ENCODE results near the gene TSKS. TPM values are rescaled to one million over a fixed set of nuclear protein-coding genes. Genes with fewer than 3 reads are reported as not detected.

TSKS gene
- total and polyA plus RNA-seq, 2 donors (not counting 1 experiment from before 2014, with no cell fraction given), result not detected

GRCh38 chr19:49791776-49792445 lies 28.8 kb upstream of the TSKS start:
- TF ChIP-seq, protein P1, sequence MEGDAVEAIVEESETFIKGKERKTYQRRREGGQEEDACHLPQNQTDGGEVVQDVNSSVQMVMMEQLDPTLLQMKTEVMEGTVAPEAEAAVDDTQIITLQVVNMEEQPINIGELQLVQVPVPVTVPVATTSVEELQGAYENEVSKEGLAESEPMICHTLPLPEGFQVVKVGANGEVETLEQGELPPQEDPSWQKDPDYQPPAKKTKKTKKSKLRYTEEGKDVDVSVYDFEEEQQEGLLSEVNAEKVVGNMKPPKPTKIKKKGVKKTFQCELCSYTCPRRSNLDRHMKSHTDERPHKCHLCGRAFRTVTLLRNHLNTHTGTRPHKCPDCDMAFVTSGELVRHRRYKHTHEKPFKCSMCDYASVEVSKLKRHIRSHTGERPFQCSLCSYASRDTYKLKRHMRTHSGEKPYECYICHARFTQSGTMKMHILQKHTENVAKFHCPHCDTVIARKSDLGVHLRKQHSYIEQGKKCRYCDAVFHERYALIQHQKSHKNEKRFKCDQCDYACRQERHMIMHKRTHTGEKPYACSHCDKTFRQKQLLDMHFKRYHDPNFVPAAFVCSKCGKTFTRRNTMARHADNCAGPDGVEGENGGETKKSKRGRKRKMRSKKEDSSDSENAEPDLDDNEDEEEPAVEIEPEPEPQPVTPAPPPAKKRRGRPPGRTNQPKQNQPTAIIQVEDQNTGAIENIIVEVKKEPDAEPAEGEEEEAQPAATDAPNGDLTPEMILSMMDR (conservative IDR thresholded peaks at IDR 0.05 in 1 of 2, IDR thresholded peaks at IDR 0.05 in 1 of 2; ENCODE audit: low read depth in 1 of 2, low read length in 2 of 2), result no peak
- no peak for TF ChIP-seq EZH2 (IDR thresholded peaks at IDR 0.05; ENCODE audit: low read length, missing control alignments)
- no peak overlapping the region for H3K4me2 ChIP-seq (ENCODE audit: extremely low read depth, insufficient read depth, low read length)
- H3K27me3 ChIP-seq (ENCODE audit: control insufficient read depth, insufficient read depth, low read length), result no peaks in the 10 kb centered on the region
- no peak overlapping the region for H2AFZ ChIP-seq (ENCODE audit: low read length)
- no peak overlapping the region for H3K27ac ChIP-seq (ENCODE audit: insufficient read depth, low read length)
- H3K79me2 ChIP-seq (ENCODE audit: control insufficient read depth, insufficient read depth, low read length), result peaks cover 17% of the 10 kb centered on the region
- peaks cover 32% of the 10 kb centered on the region for H3K36me3 ChIP-seq (ENCODE audit: control insufficient read depth, insufficient read depth, low read length)
- H3K4me3 ChIP-seq (replicated peaks in 1 of 4; ENCODE audit: control extremely low read depth in 1 of 4, insufficient read depth in 1 of 4, low read depth in 3 of 4, low read length in 4 of 4), result no peak overlapping the region
- H3K9me3 ChIP-seq (ENCODE audit: control insufficient read depth, insufficient read depth, low read depth, low read length), result no peaks in the 10 kb centered on the region
- peaks cover 3% of the 10 kb centered on the region for H3K4me1 ChIP-seq (ENCODE audit: control insufficient read depth, extremely low read depth, insufficient read depth, low read length)
- DNase-seq (ENCODE audit: low read depth in 2 of 2), result no peak
- no peaks in the 10 kb centered on the region for H4K20me1 ChIP-seq (ENCODE audit: control insufficient read depth, extremely low read depth, insufficient read depth, low read length)
- no peak overlapping the region for H3K9ac ChIP-seq (ENCODE audit: insufficient read depth, low read length)

- Histone ChIP-seq H3K4me3 (replicated peaks in 1 of 4; ENCODE audit: control extremely low read depth in 1 of 4, insufficient read depth in 1 of 4, low read depth in 3 of 4, low read length in 4 of 4) (no peak overlapping the region), H3K9me3 (ENCODE audit: control insufficient read depth, insufficient read depth, low read depth, low read length) (no peaks in the 10 kb centered on the region), H2AFZ (ENCODE audit: low read length) (no peak overlapping the region), H3K36me3 (ENCODE audit: control insufficient read depth, insufficient read depth, low read length) (peaks cover 25% of the 10 kb centered on the region), H3K27ac (ENCODE audit: insufficient read depth, low read length) (no peak overlapping the region), H3K79me2 (ENCODE audit: control insufficient read depth, insufficient read depth, low read length) (peaks cover 19% of the 10 kb centered on the region), H3K4me1 (ENCODE audit: control insufficient read depth, extremely low read depth, insufficient read depth, low read length) (peaks cover 9% of the 10 kb centered on the region), H4K20me1 (ENCODE audit: control insufficient read depth, extremely low read depth, insufficient read depth, low read length) (no peaks in the 10 kb centered on the region), H3K27me3 (ENCODE audit: control insufficient read depth, insufficient read depth, low read length) (no peaks in the 10 kb centered on the region), H3K4me2 (ENCODE audit: extremely low read depth, insufficient read depth, low read length) (no peak overlapping the region), H3K9ac (ENCODE audit: insufficient read depth, low read length) (no peak overlapping the region)
- DNase-seq (ENCODE audit: low read depth in 2 of 2), result peak in 1 of 2 donors; percentile 56
- TF ChIP-seq, protein P1 (conservative IDR thresholded peaks at IDR 0.05 in 1 of 2, IDR thresholded peaks at IDR 0.05 in 1 of 2; ENCODE audit: low read depth in 1 of 2, low read length in 2 of 2), result no peak
- no peak for TF ChIP-seq EZH2 (IDR thresholded peaks at IDR 0.05; ENCODE audit: low read length, missing control alignments)
Observed at GRCh38 chr19:49790866-49791265, 27.8 kb upstream of the TSKS start.

DNA sequence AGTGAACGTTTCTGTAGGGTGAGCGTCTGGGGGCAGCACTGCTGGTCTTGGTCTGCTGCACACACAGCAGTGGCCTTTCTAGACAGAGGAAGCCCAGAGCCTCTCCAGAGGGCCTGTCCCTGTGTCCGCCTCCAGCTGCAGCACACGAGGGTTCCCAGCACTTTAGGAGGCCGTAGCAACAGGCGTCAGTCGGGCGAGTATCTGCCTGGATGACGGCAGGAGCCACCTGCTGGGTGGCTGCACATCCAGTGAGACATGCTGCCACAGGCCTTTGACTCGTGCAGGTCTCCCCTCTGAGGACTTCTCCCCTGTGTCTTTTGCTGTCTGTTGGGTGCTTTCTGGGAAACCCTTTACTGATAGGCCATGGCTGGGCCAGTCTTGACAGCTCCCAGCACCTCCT lies 25.8 kb upstream of the TSKS start:
- peaks cover 24% of the 10 kb centered on the region for H3K36me3 ChIP-seq (ENCODE audit: control insufficient read depth, insufficient read depth, low read length)
- no peak overlapping the region for H3K4me2 ChIP-seq (ENCODE audit: extremely low read depth, insufficient read depth, low read length)
- no peaks in the 10 kb centered on the region for H4K20me1 ChIP-seq (ENCODE audit: control insufficient read depth, extremely low read depth, insufficient read depth, low read length)
- no peak overlapping the region for H3K9ac ChIP-seq (ENCODE audit: insufficient read depth, low read length)
- no peak overlapping the region for H2AFZ ChIP-seq (ENCODE audit: low read length)
- H3K27me3 ChIP-seq (ENCODE audit: control insufficient read depth, insufficient read depth, low read length), result no peaks in the 10 kb centered on the region
- H3K9me3 ChIP-seq (ENCODE audit: control insufficient read depth, insufficient read depth, low read depth, low read length), result no peaks in the 10 kb centered on the region
- H3K27ac ChIP-seq (ENCODE audit: insufficient read depth, low read length), result no peak overlapping the region
- TF ChIP-seq, protein P1 (conservative IDR thresholded peaks at IDR 0.05 in 1 of 2, IDR thresholded peaks at IDR 0.05 in 1 of 2; ENCODE audit: low read depth in 1 of 2, low read length in 2 of 2), result no peak
- TF ChIP-seq EZH2 (IDR thresholded peaks at IDR 0.05; ENCODE audit: low read length, missing control alignments), result no peak
- H3K4me1 ChIP-seq (ENCODE audit: control insufficient read depth, extremely low read depth, insufficient read depth, low read length), result peaks cover 10% of the 10 kb centered on the region
- no peak for DNase-seq (ENCODE audit: low read depth in 2 of 2)
- H3K79me2 ChIP-seq (ENCODE audit: control insufficient read depth, insufficient read depth, low read length), result peaks cover 19% of the 10 kb centered on the region
- H3K4me3 ChIP-seq (replicated peaks in 1 of 4; ENCODE audit: control extremely low read depth in 1 of 4, insufficient read depth in 1 of 4, low read depth in 3 of 4, low read length in 4 of 4), result no peak overlapping the region

Measured in fibroblast of lung (primary cell).